GM10266 (cell line): ENCODE measurements around the gene FAM13C.

Experiments
- DNase-seq: peaks from one replicate; pipeline ENCODE4 v3.0.0; 2012; ENCODE audit errors: extremely low spot score
- TF ChIP-seq, protein P1 (sequence below): IDR thresholded peaks from 2 replicates; pipeline ENCODE4 v1.5.1; 2012; ENCODE audit warnings: mild to moderate bottlenecking, low read depth; ENCODE audit not compliant: control insufficient read depth, insufficient read depth; ENCODE audit errors: missing control alignments

FAM13C gene

DNA sequence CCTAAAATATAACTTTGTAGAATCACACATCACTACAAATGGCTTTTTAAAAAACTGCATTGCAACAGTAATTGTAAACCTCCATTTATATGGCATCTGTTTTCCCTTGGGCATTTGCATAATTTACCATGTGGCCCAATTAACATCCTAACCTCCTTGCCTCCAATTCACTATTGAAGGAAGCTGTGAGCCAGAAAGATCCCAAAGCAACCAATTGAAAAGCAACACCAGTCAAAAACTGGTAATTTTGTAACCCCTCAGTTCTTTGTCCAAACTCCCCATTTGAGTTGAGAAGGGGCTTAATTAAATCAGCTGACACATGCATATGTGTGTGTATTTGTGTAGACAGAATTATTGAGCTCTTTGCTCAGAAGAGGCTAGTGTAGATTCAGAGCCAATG is 90.3 kb downstream of the FAM13C start:
- no peak for DNase-seq
- TF ChIP-seq, protein P1, sequence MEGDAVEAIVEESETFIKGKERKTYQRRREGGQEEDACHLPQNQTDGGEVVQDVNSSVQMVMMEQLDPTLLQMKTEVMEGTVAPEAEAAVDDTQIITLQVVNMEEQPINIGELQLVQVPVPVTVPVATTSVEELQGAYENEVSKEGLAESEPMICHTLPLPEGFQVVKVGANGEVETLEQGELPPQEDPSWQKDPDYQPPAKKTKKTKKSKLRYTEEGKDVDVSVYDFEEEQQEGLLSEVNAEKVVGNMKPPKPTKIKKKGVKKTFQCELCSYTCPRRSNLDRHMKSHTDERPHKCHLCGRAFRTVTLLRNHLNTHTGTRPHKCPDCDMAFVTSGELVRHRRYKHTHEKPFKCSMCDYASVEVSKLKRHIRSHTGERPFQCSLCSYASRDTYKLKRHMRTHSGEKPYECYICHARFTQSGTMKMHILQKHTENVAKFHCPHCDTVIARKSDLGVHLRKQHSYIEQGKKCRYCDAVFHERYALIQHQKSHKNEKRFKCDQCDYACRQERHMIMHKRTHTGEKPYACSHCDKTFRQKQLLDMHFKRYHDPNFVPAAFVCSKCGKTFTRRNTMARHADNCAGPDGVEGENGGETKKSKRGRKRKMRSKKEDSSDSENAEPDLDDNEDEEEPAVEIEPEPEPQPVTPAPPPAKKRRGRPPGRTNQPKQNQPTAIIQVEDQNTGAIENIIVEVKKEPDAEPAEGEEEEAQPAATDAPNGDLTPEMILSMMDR: no peak

DNA sequence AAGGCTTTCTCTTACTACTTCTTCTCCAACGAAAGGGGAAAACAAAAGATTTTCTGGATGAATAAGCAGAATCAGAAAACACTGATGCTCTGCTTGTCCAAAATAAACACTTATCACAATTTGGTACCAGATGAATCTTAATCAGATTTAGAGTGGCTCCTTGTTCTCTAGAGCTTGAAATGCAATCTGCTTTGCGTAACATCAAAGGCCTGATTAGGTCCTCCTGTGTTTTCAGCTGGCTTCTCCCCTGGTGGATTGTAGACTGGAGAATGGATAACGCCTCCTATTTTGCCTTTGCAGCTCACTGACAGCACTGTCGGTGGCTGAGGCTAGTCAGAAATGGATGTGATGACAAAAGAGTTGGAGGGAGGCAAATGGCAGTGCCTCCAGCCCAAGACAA is 91.2 kb downstream of the FAM13C start:
- DNase-seq: no peak
- TF ChIP-seq, protein P1: no peak

DNA sequence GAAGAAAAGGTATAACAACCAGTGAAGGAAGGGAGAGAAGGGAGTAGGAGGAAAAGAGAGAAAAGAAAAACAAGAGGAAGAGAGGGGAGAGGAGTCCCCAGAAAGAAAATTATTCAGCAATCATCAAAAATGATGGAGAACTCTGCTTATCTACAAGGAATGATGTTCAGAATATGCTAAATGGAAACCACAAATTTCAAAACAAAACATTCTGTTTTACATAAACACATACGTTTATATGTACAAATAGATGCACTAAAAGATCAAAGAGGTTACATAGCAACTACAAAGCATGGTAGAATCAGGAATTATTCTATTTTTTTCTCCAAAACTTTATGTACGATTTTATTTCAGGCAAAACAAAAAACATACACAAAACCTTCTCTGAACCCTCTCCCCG is 91.9 kb downstream of the FAM13C start:
- no peak for DNase-seq
- TF ChIP-seq, protein P1: no peak

DNA sequence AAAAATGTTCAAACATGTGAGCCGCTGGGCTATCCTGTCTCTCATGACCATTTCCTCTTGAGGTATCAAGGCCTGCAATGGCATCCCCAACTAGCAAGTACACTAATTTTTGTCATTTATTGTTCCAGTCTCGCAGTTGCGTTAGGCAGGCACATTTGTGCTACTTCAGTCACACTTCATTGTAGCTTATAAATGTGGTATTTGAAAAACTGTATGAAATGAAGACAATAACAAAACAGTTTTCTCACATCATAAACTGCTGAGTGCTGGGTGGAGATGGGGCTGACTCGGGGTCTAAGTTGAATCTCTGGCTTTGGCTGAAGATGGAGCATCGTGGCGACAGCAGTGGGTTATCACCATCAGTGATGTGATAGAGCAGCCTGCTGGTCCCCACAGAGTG is 92.7 kb downstream of the FAM13C start:
- TF ChIP-seq, protein P1: no peak
- no peak for DNase-seq

DNA sequence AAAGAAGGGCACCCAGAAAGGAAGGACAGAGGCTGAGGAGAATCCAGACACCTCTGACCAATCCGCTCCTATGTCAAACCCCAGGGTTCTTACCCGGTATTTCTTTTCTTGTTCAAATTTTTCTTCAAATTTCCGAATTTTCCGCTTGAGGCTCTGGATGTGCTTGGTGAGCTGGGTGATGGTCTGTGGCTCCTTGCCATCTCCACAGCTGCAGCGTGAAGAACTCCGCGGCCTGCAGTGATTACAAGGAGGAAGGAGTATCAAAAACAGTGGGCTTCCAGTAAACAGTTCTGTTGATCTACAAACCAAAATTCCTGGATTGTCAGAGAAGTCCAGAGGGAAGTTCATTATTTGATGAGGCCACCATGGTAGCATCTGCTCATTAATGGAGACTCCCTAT is 93.9 kb downstream of the FAM13C start:
- DNase-seq: no peak

DNA sequence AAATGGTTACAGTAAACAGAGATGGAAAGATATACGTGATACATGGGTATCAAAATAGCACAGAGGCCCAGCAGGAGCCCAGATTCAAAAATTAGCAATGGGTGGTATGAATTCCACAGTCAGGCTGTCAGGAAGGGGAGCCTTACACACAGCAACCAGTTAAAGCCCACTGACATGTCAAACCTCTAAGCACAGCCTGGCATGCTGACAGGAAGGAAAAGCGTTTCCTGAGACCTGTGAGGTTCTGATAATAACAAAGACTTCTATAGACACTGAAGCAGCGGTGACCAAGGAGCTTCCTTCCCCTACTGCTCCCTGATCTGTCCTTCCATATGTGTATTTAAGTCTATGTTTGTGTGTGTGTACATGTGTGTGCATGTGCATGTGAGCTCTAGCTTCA is 96.0 kb downstream of the FAM13C start:
- no peak for DNase-seq
- TF ChIP-seq, protein P1: no peak

More for the DNA sequence above, 93.9 kb downstream of the FAM13C start:
- TF ChIP-seq, protein P1: no peak

DNA sequence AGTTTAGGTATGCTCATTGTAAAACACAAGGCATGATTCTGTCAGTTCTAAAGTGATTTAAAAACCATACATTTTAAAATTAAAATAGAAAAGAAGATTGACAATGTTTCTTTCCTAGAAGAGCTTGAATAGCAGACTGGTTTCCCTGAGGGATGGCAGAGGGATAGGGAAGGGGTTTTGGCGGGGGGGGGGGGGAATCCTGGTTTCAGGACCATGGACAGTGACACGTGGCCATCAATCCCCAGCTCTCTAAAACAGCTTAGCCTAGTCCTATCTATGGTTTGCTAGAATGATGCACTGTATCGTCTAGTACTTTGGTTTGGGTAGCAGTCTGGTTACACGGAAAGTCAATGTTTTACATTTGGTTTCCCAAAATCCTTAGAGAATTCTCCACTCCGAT is 97.2 kb downstream of the FAM13C start:
- no peak for DNase-seq
- TF ChIP-seq, protein P1: no peak
